ENCODE results near the gene INO80D.
"Not testable (repeated sequence)": the region's sequence is repeated elsewhere in the genome, so short reads cannot be mapped to it uniquely, and the experiment has no call there.

Gene INO80D, protein sequence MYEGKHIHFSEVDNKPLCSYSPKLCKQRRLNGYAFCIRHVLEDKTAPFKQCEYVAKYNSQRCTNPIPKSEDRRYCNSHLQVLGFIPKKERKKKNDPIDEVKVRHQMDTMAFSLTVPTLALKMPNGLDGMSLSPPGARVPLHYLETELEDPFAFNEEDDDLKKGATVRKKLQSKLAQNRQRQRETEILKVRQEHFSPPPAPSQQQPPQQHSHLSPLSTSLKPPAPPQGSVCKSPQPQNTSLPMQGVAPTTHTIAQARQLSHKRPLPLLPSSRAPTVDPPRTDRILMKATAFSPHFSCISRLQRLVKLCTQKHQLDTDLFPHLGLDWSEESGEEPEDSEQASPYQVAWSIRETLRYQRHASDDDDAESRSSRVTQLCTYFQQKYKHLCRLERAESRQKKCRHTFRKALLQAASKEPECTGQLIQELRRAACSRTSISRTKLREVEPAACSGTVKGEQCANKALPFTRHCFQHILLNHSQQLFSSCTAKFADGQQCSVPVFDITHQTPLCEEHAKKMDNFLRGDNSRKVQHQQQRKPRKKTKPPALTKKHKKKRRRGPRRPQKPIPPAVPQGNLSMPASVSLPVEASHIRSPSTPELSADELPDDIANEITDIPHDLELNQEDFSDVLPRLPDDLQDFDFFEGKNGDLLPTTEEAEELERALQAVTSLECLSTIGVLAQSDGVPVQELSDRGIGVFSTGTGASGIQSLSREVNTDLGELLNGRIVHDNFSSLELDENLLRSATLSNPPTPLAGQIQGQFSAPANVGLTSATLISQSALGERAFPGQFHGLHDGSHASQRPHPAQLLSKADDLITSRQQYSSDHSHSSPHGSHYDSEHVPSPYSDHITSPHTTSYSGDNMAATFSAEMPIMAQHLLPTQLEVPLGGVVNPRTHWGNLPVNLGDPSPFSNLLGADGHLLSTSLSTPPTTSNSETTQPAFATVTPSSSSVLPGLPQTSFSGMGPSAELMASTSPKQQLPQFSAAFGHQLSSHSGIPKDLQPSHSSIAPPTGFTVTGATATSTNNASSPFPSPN

DNA sequence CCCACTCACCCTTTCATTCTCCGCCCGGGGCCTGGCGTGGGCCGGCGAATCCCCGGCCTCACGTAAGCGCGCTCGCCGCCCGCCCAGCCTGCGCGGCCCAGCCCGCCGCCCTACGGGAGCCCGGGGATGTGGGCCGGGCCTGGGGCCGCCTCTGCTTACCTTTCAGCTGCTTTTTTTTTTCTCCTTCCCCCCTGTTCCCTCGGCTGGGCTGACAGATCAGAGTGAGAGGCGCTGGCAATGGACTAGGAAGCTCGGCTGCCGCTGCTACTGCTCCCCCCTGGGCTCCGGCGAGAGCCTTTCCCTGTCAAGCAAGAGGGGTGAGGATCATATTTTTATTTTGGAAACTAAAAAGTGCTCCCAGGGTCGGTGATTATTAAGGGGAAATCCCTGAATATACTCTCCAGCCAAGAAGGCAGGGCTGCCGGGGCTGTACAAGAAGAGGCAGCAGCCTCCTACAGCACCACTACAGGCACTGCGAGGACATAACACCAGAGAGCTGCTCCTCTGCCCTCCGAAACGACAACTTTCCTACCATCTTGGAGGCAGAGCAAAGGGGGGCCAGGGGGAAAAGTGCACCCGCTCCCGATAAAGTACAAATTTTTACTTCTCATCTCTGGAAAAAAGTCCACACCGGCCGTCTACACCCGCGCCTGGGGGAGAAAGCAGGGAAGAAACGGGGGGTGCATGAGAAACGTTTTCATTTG is at the start of gene INO80D:
INO80D (minus strand) TSS at position 433 of the 704 bp plus-strand sequence. CDS start 23,158 bp downstream, outside the sequence.
- peak; percentile 48 for FAIRE-seq

DNA sequence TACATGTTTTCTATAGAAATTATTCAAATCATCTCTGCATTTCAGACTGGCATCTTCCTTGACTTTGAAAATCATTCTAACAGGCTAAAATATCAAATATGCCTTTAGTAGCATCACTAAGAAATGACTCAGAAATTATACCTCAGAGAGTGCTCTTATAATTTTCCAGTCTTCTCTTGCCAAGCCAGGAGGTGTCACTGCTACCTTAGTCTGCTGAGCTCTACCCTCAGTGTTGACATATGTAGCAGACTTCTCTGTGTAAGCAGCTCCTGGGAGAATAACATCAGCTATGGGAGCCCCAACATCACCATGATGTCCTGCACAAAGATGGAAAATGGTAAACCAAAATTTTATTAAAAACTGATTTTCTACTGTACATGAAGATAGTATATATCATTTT is 41.7 kb upstream of the INO80D start:
- FAIRE-seq: no peak
- no peak for DNase-seq (ENCODE audit: low spot score)

More for the DNA sequence above, at the start of gene INO80D:
- peak; percentile 86 for DNase-seq (ENCODE audit: low spot score)

DNA sequence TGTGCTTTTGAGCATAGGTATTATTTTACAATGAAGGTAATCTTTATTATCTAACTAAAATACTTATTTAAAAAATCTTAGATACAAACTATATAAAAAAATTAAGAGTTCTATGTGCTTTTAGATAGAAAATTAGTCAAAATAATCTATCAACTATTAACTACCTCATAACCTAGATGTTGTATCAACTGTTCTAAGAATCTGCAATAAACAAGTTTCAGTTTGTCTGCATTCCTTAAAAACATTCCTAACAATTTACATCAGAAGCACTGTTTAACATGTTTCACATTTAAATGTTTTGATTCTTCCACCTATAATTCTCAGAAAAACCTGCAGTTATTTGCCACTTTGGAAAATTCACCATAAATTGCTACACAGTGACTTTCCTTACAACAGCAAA is 39.9 kb upstream of the INO80D start:
- FAIRE-seq (no peak), DNase-seq (ENCODE audit: low spot score) (no peak)

DNA sequence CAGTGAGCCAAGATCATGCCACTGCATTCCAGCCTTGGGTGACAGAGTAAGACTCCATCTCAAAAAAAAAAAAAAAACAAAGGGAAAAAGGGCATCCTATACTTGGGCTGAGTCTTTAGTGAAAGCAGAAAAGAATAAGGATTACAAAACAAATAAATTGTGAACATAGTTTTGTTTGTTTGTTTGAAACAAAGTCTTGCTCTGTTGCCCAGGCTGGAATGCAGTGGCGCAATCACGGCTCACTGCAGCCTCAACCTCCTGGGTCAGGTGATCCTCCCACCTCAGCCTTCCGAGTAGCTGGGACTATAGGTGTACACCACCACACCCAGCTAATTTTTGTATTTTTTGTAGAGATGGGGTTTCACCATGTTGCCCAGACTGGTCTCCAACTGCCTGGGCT is 36.6 kb upstream of the INO80D start:
- not testable (repeated sequence) for FAIRE-seq; DNase-seq (ENCODE audit: low spot score)

DNA sequence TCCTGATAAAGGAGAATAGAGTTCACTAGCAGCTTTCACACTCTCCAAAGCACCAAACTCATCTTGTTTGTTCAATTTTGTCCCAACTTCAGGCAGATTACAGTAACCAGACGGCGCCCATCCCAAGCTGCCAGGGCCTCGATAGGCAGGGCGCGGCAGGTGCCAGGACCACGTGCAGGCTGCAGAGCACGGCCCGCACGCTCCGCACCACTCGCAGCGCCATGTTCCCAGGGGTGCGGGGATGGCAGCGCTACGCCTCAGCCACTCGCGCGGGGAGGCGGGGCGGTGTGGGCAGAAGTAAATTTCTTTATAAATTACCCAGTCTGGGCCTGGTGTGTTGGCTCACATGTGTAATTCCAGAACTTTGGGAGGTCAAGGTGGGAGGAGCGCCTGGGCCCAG is 30.3 kb upstream of the INO80D start:
- FAIRE-seq: no peak

DNA sequence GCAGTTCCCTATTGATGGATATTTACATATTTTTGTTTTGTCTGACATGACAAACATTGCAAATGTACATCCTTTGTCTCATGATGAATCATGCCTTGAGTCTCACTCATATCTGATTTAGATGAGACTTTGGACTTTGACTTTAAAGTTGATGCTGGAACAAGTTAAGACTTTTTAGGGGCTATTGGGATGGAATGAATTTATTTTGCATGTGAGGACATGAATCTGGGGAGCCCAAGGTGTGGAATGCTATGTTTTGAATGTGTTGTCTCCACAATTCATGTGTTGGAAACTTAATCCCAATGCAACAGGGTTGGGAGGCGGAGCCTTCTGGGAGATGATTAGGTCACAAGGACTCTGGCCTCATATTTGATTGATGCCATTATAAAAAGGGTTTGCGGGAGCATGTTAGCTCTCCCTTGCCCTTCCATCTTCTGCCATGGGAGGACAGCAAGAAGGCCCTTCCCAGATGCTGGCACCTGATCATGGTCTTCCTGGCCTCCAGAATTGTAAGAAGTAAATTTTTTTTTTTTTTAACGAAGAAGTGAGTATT is 29.1 kb upstream of the INO80D start:
- FAIRE-seq (no peak), DNase-seq (ENCODE audit: low spot score) (no peak)

More for the DNA sequence above, 30.3 kb upstream of the INO80D start:
- DNase-seq (ENCODE audit: low spot score): no peak

DNA sequence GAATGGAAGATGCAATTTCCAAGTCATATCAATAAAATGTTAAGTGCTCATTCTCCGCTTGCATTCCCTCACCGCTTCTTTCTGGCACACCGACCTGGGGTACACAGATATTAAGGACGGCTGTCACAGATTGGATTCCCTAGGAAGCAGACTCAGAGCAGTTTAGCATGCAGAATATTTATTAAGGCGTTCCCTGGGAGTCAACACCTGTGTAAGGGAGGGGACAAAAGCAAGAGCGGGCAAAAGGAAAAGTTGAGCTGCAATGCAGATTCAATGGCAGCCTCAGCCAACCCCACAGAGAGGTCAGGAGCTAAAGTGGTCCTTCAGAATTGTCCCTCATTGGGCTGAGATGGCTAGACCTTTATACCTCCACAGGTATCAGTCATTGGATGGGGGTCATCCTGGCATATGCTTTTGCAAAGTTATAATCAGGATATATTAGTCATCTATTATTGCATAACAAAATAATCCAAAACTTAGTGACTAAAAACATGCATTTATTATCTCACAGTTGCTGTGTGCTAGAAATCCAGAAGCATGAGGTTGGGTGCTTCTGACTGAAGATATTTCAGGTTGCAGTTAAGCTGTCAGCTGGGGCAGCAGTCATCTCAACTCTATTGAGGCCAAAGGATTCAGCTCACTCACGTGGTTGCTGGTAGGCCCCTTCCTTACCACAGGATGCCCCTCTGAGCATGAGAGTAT is 27.0 kb upstream of the INO80D start:
- FAIRE-seq: no peak
- no peak for DNase-seq (ENCODE audit: low spot score)

DNA sequence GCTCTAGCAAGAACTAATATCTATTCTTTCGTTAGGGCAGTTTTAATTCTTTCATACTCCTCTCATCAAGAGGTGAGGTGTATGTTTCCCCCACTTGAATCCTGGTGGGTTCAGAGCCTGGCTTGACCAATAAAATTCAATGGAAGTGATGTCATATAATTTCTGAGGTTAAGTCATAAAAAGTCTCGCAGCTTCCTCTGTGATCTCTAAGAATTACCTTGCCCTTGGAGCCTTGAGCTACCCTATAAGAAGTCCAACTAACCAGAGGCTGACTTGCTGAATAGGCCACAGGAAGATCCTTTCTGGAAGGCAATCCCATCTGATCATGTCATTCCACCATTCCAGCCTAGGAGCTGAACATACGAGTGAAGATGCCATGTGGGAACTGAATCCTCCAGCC is 26.1 kb upstream of the INO80D start:
- DNase-seq (ENCODE audit: low spot score): no peak
- FAIRE-seq: no peak

DNA sequence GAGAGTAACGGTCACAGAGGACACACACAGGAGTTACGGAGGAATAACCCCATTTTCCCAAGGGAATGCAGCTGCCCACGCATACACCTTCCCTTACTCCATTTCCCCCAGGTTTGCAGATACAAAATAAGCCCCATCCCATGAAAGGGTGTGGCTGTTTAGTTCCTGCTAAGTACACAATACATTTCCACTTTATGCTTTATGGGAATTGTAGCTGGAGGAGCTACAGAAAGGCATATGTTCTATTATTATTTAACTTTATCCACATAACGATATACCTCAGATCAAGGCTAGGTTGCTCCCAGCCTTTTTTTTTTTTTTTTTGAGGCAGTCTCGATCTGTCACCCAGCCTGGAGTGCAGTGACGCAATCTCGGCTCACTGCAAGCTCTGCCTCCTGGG is 22.7 kb upstream of the INO80D start:
- FAIRE-seq (no peak), DNase-seq (ENCODE audit: low spot score) (no peak)

DNA sequence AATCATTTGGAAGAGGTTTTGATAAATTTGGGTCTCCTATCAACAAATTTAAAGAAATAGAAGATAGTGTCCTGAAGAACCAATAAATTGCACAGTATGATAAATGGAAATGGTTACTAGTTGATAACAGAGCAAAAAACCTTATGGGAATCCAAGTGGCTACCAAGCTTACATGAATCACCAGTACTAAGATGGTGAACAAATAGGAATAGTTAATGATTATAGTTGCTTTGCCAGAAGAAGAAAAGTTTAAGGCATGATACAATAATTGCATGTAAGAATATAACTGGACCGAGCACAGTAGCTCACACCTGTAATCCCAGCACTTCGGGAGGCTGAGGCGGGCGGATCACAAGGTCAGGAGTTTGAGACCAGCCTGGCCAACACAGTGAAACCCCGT is 19.6 kb upstream of the INO80D start:
- DNase-seq (ENCODE audit: low spot score) (peak; percentile 66), FAIRE-seq (peak; percentile 66)

DNA sequence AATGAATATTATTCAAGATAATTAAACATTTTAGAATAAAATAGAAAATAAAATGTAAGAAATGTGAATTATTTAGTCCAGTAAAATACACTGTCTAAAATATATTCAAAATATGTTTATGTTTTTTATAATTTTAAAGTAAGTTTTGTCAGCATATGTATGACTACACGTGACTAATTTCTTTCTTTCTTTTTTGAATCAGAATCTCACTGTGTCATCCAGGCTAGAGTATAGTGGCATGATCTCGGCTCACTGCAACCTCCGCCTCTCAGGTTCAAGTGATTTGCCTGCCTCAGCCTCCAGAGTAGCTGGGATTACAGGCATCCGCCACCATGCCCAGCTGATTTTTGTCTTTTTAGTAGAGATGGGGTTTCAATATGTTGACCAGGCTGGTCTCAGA is 19.1 kb upstream of the INO80D start:
- DNase-seq (ENCODE audit: low spot score) (no peak), FAIRE-seq (peak; percentile 4)

DNA sequence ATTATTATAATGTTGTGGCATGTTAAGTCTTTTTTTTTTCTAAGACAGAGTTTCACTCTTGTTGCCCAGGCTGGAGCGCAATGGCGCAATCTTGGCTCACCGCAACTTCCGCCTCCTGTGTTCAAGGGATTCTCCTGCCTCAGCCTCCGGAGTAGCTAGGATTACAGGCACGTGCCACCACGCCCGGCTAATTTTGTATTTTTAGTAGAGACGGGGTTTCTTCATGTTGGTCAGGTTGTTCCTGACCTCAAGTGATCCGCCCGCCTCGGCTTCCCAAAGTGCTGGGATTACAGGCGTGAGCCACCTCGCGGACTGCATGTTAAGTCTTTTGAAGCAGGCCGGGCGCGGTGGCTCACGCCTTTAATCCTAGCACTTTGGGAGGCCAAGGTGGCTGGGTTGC is 12.9 kb upstream of the INO80D start:
- not testable (repeated sequence) for FAIRE-seq; DNase-seq (ENCODE audit: low spot score)

DNA sequence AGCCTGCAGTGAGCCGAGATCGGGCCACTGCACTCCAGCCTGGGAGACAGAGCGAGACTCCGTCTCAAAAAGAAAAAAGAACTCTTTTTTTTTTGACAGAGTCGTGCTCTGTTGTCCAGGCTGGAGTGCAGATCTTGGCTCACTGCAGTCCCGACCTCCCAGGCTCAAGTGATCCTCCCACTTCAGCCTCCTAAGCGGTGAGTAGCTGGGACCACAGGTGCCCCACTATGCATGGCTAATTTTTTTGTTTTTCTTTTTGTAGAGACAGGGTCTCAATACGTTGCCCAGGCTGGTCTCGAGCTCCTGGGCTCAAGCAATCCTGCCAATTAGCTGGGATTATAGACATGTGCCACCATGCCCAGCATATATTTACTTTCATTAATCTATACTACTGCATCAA is 12.5 kb upstream of the INO80D start:
- no peak for DNase-seq (ENCODE audit: low spot score)
- no peak for FAIRE-seq

DNA sequence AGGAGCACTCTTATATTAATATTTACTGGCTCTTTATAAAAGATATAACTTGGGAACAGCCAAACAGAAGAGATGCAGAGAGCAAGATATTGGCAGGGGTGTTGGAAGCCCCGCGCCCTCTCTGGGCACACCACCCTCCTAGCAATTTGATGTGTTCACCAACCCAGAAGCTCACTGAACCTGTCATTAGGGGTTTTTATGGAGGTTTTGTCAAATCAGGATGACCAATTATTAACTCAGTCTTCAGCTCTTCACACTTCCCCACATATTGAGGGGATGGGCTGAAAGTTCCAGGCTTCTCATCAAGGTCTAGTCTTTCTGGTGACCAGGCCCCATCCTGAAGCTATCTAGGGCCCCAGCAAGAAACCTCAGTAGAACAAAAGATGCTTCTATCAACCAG is 10.9 kb upstream of the INO80D start:
- no peak for FAIRE-seq
- no peak for DNase-seq (ENCODE audit: low spot score)

DNA sequence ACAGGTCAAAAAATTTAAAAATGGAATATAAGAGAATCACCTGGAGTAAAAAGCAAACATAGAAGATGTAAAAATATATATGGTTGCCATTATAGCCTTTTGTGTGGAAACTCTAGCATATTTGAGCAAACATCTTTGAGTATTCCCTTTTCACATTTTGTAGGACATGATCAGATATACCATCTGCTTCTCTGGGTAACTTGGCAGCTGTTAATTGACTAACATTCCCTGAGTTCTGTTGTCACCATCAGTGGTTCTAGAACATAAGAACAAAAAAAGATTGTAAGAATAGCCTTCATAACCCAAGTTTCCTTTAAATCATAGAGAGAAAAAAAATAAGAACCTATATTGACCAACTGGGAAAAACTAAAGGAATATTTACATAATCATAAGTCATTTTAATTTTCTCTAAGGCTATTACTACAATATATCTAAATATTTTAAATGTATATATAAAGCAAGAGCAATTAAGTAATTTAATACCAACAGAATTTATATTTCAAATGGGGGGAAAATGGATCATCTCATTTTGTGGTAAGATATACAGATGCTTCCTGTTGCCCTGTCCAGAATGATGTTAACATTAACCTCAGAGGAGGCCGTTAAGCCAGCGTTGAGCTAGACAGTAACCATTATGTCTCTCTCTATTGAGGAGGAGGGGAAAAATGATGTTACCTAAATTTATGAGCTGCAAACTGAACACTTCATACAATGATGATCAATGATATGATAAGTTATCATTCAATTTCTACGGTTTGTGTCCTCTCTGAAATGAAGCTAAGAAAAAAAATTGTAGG is 9.8 kb upstream of the INO80D start:
- no peak for FAIRE-seq
- DNase-seq (ENCODE audit: low spot score): no peak

DNA sequence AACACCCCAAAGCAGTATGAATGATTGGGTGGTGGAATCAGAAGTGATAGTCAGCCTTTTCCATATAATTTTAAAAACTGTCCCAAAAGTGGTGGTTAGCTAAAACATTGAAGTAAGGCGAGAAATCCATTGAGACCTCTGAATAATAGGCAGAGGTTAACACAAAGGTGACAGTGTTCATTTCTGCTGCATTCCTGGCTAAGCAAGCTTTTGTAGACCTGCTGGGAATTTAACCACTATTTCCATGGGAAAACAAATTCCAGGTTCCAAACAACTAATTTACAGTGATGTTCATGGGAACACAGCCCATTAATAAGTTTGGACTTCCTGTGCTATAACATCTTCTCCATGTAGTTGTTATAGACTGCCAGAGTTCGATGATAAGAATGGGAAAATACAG is 6.3 kb upstream of the INO80D start:
- FAIRE-seq (no peak), DNase-seq (ENCODE audit: low spot score) (no peak)

DNA sequence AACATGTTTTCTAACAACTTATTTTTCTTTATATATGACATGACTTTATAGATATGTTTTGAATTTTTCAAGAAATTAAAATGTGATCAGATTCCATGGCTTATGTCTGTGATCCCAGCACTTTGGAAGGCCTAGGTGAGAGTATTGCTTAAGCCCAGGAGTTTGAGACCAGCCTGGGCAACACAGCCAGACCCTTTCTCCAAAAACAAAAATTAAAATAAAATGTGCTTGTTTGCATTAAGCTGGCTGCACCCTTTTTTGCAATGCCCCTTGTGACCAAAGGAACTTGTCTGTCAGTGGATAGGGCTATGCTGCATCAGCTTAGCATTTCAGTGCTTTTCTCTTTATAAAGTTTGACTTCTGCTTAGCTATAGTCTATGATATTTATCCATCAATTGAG is 2.3 kb upstream of the INO80D start:
- FAIRE-seq (no peak), DNase-seq (ENCODE audit: low spot score) (no peak)

DNA sequence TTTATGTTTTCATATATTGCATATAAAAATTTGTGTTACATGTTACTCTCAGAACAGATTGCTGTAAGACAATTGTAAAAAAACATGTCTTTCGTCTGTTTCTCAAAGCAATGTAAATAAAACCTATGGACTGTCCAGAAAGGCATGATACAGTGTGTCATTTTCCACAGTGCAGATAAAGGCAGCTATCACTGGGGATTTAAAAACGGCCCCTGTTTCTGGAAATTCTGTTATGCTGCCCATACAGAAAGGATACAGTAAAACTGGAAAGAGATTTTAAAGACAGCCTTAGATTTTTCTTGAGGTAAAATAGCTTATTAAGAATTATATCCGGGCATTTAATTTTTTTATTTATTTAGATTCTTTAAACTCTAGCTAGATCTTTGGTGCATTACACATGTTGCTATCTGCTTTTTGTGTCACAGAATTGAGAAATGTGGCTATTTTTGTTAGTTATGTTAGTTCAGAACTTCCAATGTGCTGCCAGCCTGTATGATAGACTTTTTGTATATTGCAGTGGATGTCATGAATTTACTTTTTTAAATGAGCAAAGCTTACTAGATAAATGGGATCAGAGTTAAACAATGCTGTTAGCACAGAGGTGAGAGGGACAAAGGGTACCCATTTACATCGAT is 859 bp upstream of the INO80D start:
- DNase-seq (ENCODE audit: low spot score) (no peak), FAIRE-seq (peak; percentile 62)
